Upper lobe of right lung (tissue), 1 donor: ENCODE measurements around the gene ANGPT4. TPM values are rescaled to one million over a fixed set of nuclear protein-coding genes. Genes with fewer than 3 reads are reported as not detected.

Source experiments
- ATAC-seq: fragments of 200-7000 bp; cut with Tn5 transposase; one replicate; pipeline ENCODE4 v1.9.1; 2020; ENCODE audit warnings: mild to moderate bottlenecking, moderate library complexity
- DNase-seq: peaks from one replicate; pipeline ENCODE4 v3.0.0-alpha.2; 2020
- H3K27ac ChIP-seq: fragments of 200-600 bp; one replicate; pipeline ENCODE4 v1.8.0; 2022
- H3K27me3 ChIP-seq: fragments of 200-600 bp; one replicate; pipeline ENCODE4 v1.8.0; 2022; ENCODE audit warnings: mild to moderate bottlenecking
- H3K36me3 ChIP-seq: fragments of 200-600 bp; one replicate; pipeline ENCODE4 v1.8.0; 2022
- H3K4me1 ChIP-seq: fragments of 200-600 bp; one replicate; pipeline ENCODE4 v1.8.0; 2022
- H3K4me3 ChIP-seq: fragments of 200-600 bp; one replicate; pipeline ENCODE4 v1.8.0; 2022; ENCODE audit warnings: mild to moderate bottlenecking
- H3K9me3 ChIP-seq: fragments of 200-600 bp; one replicate; pipeline ENCODE4 v1.8.0; 2022
- CTCF ChIP-seq: fragments of 200-600 bp; IDR thresholded peaks from one replicate; pipeline ENCODE4 v1.8.0; 2022; ENCODE audit warnings: antibody characterized with exemption
- intact Hi-C: fragments of 100-400 bp; cut with DNase I; formaldehyde crosslinking; loops from one replicate; pipeline ENCODE4 v1.11.0; 2022
- total RNA-seq: library from RNA; stranded (reverse); fragmentation: NEBNext Ultra II Directional; extraction: Animal tissue kit (Norgen Biotek cat#: 25700); gene quantifications from one replicate; pipeline ENCODE4 v1.2.1, GENCODE V29; 2021
- donor health status: DM: no; HTN: yes; CAD: no; lungs with severe emphysema.

ANGPT4 gene
- total RNA-seq, 1 donor from 2014 or later = 0.81 TPM

- no peak overlapping the region for H3K27ac ChIP-seq
- TF ChIP-seq CTCF = no peak
- no peak overlapping the region for H3K4me3 ChIP-seq
- H3K9me3 ChIP-seq = no peaks in the 10 kb centered on the region
- intact Hi-C loops = no loop called here
- DNase-seq = no peak
- peak; percentile 93 for ATAC-seq
- no peaks in the 10 kb centered on the region for H3K4me1 ChIP-seq
- H3K36me3 ChIP-seq = no peaks in the 10 kb centered on the region
- H3K27me3 ChIP-seq = no peaks in the 10 kb centered on the region
These were observed 8.5 kb upstream of the ANGPT4 start for GRCh38 chr20:924639-925038.

GRCh38 chr20:922781-923180 is 6.6 kb upstream of the ANGPT4 start:
- H3K4me1 ChIP-seq = no peaks in the 10 kb centered on the region
- ATAC-seq (no peak), DNase-seq (no peak)
- H3K27ac ChIP-seq = no peak overlapping the region
- no peak for TF ChIP-seq CTCF
- intact Hi-C loops = no loop called here
- no peaks in the 10 kb centered on the region for H3K27me3 ChIP-seq
- H3K9me3 ChIP-seq = no peaks in the 10 kb centered on the region
- no peak overlapping the region for H3K4me3 ChIP-seq
- H3K36me3 ChIP-seq = no peaks in the 10 kb centered on the region

GRCh38 chr20:921068-921467 is 4.9 kb upstream of the ANGPT4 start:
- Histone ChIP-seq H3K4me3 (no peak overlapping the region), H3K9me3 (no peaks in the 10 kb centered on the region), H3K27me3 (no peaks in the 10 kb centered on the region), H3K4me1 (peaks cover under 1% of the 10 kb centered on the region), H3K27ac (no peak overlapping the region), H3K36me3 (no peaks in the 10 kb centered on the region)
- ATAC-seq = no peak
- intact Hi-C loops = no loop called here
- peak; percentile 26 for DNase-seq
- no peak for TF ChIP-seq CTCF

GRCh38 chr20:920311-920710 is 4.2 kb upstream of the ANGPT4 start:
- H3K4me1 ChIP-seq = peaks cover 3% of the 10 kb centered on the region
- TF ChIP-seq CTCF = no peak
- H3K27me3 ChIP-seq = no peaks in the 10 kb centered on the region
- DNase-seq = no peak
- H3K9me3 ChIP-seq = no peaks in the 10 kb centered on the region
- ATAC-seq = no peak
- intact Hi-C loops = no loop called here
- no peak overlapping the region for H3K4me3 ChIP-seq
- no peaks in the 10 kb centered on the region for H3K36me3 ChIP-seq
- H3K27ac ChIP-seq = no peak overlapping the region

GRCh38 chr20:919491-919916 is 3.4 kb upstream of the ANGPT4 start:
- H3K27ac ChIP-seq = no peak overlapping the region
- no peaks in the 10 kb centered on the region for H3K9me3 ChIP-seq
- no peak for TF ChIP-seq CTCF
- no peaks in the 10 kb centered on the region for H3K36me3 ChIP-seq
- intact Hi-C loops = no loop called here
- H3K27me3 ChIP-seq = no peaks in the 10 kb centered on the region
- H3K4me1 ChIP-seq = peaks cover 3% of the 10 kb centered on the region
- ATAC-seq = no peak
- no peak for DNase-seq
- no peak overlapping the region for H3K4me3 ChIP-seq

GRCh38 chr20:917416-917815 is 1.3 kb upstream of the ANGPT4 start:
- DNase-seq (no peak), ATAC-seq (no peak)
- peaks cover 3% of the 10 kb centered on the region for H3K4me1 ChIP-seq
- no peak overlapping the region for H3K4me3 ChIP-seq
- H3K27ac ChIP-seq = no peak overlapping the region
- no peak for TF ChIP-seq CTCF
- intact Hi-C loops = no loop called here
- no peaks in the 10 kb centered on the region for H3K36me3 ChIP-seq
- H3K27me3 ChIP-seq = no peaks in the 10 kb centered on the region
- H3K9me3 ChIP-seq = no peaks in the 10 kb centered on the region
